HG03196 (cell line): ENCODE data around the gene SLC16A12.

Source experiments
- ATAC-seq: cut with Tn5 transposase; IDR thresholded peaks from one replicate; pipeline ENCODE4 v1.9.1; 2021; ENCODE audit not compliant: unreplicated experiment

Gene SLC16A12

DNA sequence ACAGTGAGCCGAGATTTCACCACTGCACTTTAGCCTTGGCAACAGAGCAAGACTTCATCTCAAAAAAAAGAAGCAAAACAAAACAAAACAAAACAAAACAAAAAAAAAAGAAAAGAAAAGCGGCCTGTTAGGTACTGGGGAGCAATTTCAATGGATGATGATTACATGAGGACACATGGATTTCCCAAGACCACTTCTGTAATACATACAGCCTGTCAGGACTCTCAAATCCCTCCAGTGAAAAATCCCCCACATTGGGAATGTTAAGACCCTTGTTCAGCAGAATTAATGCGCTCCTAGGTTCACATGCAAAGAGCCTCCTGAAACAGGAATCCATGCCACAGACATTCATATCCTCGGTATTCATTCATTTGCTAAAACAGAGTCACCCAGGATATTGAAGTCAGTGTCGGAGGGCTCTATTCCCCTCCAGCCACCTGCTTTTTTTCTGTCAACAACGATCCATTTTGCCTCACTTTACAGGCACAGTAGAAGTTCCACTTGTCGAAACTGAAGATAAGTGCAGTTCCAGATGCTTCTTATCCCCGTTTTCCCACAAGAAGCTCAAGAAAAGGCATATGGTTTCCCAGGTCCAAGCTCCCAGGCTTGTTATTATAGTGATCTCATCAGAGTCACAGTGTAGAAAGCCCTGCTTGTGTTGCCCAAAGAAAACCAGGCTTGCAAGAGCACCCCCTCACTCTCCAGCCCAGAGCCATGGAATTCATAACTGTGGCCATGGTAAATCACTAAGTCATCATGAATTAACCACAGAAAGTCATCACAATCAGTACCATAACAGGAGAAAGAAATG, 20.2 kb downstream of the SLC16A12 start:
- no peak for ATAC-seq

GRCh38 chr10:89513206-89513605, 22.2 kb downstream of the SLC16A12 start:
- ATAC-seq: no peak

DNA sequence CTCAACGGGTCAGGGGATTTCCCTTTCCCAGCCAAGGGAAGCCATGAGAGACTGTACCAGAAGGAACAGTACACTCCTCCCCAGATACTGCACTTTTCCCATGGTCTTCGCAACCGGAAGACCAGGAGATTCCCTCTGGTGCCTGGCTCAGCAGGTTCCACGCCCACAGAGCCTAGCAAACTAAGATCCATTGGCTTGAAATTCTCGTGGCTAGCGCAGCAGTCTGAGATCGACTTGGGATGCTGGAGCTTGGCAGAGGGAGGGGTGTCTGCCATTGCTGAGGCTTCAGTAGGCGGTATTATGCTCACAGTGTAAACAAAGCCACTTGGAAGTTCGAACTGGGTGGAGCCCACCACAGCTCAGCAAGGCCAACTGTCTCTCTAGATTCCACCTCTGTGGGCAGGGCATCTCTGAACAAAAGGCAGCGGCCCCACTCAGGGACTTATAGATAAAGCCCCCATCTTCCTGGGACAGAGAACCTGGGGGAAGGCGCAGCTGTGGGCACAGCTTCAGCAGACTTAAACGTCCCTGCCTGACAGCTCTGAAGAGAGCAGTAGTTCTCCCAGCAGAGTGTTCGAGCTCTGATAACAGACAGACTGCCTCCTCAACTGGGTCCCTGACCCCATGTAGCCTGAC, 29.6 kb downstream of the SLC16A12 start:
- no peak for ATAC-seq

DNA sequence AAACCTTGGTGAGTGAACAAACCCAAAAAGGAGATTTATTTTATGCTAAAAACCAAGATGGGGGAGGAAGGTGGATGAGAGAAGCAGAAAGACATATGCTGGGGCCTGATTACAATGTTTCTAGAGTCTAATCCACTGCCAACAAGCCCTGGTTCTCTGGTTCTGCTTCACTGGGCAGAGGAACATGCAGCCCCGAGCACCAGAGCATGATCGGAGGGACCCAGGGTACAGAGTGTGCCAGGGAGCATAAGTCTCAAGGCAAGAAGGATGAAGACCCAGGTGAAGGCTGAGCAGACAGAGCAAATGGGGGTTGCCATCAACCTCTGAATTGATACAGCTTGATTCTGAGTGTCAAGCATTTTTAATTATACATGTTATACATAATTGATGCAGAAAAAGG, 30.7 kb downstream of the SLC16A12 start:
- ATAC-seq: no peak

GRCh38 chr10:89503652-89504370, 31.6 kb downstream of the SLC16A12 start:
- ATAC-seq: no peak

GRCh38 chr10:89503151-89503550, 32.2 kb downstream of the SLC16A12 start:
- no peak for ATAC-seq

DNA sequence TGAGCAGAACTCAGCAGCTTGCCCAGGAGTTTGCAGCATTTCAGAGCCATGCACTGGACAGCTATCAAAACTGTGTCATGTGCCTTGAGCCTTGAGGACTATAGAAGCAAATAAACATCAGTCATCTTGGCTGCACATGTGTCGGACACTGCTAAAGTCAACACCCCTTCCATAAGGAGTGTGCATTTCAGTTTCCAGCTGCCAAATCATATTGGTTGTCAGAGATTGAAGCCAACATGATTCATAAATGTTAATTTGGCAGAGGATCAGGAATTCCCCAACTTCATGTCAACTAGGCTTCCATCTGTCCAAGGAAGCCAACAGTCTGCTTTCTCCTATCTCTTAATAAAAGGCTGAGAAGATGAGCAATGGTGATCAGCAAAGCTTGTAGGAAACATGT, 32.8 kb downstream of the SLC16A12 start:
- no peak for ATAC-seq

DNA sequence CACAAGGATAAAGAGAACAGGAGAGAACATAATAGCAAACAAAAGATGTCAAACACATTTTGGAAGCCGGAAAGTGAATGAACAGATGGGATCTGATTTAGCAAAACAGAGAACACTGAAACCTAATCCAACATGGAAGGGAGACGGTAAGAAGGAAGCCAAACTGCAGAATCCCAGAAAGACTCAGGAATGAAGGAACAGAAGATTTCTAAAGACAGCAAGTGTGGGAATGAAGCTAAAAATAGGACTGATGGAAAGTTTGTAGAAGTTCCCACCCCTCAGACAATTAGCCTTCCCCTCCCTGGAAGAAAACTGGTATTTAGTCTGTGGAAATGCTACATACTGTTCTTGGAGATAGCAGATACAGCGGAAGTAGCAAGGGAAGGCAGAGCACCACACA, 40.8 kb downstream of the SLC16A12 start:
- no peak for ATAC-seq

DNA sequence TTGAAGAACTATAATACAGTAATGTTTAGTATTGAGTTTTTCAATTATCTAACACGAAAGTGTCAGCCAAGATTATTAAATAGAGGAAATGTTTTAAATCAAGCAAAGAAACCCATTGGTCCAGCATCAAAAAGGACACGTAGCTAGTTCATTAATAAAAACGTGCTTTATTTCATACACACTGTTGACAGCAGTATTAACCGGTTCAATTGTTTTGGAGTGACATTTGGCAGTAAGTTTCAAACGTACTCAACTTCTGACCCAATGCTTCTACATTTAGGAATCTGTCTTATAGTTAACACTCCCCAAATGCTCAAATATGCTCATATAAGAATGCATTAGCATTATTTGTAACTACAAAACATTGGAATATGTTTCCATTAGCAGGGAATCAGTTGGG, 41.3 kb downstream of the SLC16A12 start:
- no peak for ATAC-seq

GRCh38 chr10:89491932-89492331, 43.5 kb downstream of the SLC16A12 start:
- no peak for ATAC-seq

- no peak for ATAC-seq
These were observed 44.6 kb downstream of the SLC16A12 start for GRCh38 chr10:89490596-89491335.

- no peak for ATAC-seq
These were observed 53.1 kb downstream of the SLC16A12 start for GRCh38 chr10:89482256-89482655.

DNA sequence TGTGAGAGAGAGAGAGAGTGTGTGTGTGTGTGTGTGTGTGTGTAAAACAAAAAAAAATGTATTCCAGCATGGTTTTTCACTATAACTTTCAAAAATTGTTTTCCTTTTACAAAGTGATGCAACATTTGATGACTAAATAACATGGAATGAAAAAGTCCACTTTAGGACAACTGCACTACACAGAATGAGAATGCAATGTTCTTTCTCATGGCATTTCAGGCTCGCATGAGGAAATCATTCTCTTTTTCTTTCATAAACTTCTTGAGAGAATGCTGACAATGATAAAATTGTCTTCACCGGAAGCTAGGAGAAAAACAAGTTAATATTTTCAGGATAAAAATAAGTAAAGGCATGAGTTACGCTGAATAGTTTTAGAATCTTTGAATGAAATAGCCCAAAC, 53.7 kb downstream of the SLC16A12 start:
- no peak for ATAC-seq

DNA sequence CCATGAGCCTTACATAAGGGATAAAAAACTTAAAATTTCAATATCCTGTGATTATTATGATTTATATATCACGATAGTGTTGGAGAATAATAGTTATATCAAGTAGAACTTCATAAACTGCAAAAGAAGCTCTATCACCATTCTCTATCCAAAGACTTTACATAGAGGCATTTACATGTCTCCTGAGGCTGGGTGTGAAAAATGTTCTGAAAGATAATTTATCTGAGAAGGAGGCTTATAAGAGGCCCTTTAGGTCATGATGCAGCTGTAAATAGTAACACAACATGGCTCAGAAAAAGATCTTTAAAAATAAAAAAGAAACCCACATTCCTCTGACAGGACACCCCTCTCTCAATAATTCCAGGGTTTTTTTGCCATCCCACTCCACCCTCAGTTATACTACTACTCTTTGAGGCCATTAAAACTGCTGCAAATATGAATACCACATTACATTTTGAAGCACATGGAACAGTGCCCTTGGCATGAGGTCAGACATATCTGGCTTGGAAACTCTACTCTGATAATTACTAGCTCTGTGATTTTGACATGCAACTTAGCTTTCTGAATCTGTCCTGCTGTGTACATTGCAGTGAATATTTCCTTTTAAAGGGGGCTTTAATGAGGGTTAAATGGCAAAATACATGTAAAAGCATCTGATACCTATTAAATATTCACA, 55.5 kb downstream of the SLC16A12 start:
- no peak for ATAC-seq

DNA sequence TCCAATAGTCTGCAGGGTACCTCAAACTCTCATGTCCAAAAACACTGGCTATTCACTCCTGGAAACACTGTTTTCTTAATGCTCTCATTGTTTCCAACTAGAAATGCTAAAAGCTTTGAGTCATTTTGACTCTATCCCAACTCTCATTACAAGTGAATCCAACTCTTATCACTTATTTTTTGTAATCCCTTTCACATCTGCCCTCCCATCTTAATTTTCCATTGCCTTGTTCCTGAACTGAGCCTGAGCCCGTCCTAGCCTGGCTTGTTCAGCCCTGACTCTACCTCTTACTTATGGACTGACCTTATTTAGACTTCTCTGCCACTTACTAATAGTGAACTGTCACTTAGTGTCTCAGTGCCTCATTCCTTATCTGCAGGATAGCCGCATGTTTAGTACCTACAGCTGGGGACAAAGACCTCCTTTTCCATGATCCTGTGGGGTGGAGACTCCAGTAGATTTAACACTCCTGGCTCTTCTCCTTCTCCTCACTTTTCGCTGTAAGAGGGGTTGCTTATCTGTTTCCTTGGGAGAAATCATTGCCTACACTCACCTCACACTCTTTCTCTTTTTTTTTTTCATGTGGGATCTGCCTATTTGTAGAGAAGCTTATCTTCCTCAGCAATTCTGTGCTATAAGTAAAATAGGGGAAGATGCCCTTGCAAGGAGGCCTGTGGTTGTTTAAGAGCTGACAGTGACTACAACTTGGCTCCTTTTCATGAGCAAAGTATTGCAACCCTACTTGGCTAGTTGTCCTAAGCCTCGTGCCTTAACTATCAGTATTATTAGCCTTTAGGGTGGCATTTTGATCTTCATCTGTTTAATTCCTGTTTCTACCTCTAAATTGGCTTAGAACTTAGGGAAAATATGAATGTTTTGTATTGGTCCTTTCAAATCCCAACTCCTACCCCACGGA, 56.4 kb downstream of the SLC16A12 start:
- ATAC-seq: no peak

DNA sequence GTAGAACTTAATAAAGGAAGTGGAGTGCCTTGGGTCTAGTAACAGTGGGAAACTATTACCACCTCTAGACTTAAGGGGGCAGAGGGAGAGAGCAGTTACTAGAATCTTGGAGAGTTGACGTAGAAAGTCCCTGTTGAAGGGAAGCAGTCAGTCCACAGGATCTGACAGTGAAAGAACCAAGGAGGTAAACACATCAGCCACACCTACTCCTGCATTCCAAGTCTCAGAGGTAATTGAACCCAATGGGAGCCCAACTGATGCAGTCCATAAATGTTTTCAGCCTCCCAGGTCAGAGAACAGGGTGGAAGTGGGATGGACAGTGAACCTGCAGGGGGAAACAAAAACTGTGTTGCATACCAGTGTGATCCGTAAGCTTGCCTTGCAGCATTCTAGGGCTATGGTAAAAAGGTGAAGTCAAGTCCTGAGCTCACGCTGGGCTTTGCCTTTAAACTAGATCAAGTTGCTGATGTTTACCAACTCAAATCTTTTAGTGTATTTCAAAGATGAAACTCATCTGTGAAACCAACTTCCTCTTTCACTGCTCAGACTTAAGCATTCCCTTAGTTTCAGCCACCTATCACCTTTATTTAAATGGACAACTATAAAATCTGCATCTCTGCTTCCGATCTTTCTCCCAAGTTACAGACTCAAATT, 57.2 kb downstream of the SLC16A12 start:
- no peak for ATAC-seq

DNA sequence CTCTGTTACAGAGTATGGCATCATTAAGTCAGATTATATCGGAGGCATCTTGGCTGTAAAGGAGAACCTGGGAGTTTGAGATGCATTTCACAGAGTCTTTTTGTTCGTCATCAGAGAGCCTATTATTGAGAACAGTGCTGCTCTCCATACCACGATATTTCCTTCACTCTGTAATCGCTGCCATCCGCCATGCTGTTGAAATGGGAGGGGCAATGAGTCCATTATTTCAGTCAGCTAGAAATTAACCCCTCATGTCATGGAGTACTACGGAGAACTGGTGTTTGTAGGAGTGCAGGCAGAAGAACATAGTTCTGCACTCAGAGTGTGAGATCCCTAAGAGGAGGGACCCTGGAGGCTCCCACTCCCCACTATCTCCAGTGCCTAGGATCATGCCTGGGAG, 59.2 kb downstream of the SLC16A12 start:
- no peak for ATAC-seq

GRCh38 chr10:89475591-89475998, 59.8 kb downstream of the SLC16A12 start:
- ATAC-seq: no peak

GRCh38 chr10:89475125-89475524, 60.3 kb downstream of the SLC16A12 start:
- ATAC-seq: no peak
